LNCAP (cell line): ENCODE measurements around the gene RGPD3.

Experiments used
- TF ChIP-seq, protein P1 (sequence below): fragments of 450-650 bp; IDR thresholded peaks from 2 replicates; pipeline ENCODE4 v1.5.1; 2017; ENCODE audit warnings: mild to moderate bottlenecking

RGPD3 gene

DNA sequence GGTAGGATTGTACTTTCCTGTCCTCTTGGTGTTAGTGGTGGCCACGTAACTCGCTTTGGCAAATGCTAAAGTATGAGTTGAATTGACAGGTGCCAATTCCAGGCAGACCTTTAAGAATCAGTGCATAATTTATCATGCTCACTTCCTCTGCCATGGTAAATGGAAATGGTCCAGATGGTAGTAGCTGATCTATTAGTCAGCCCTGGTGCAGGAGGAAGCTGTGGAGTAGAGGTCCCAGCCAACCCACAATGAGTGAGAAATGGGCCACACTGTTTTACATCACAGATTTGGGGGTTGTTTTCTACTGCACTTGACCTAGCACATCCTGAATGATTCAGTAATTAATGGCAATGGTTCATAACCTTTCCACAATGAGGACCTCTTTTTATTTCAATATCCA lies 104.4 kb downstream of the RGPD3 start:
- TF ChIP-seq, protein P1, sequence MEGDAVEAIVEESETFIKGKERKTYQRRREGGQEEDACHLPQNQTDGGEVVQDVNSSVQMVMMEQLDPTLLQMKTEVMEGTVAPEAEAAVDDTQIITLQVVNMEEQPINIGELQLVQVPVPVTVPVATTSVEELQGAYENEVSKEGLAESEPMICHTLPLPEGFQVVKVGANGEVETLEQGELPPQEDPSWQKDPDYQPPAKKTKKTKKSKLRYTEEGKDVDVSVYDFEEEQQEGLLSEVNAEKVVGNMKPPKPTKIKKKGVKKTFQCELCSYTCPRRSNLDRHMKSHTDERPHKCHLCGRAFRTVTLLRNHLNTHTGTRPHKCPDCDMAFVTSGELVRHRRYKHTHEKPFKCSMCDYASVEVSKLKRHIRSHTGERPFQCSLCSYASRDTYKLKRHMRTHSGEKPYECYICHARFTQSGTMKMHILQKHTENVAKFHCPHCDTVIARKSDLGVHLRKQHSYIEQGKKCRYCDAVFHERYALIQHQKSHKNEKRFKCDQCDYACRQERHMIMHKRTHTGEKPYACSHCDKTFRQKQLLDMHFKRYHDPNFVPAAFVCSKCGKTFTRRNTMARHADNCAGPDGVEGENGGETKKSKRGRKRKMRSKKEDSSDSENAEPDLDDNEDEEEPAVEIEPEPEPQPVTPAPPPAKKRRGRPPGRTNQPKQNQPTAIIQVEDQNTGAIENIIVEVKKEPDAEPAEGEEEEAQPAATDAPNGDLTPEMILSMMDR = no peak

DNA sequence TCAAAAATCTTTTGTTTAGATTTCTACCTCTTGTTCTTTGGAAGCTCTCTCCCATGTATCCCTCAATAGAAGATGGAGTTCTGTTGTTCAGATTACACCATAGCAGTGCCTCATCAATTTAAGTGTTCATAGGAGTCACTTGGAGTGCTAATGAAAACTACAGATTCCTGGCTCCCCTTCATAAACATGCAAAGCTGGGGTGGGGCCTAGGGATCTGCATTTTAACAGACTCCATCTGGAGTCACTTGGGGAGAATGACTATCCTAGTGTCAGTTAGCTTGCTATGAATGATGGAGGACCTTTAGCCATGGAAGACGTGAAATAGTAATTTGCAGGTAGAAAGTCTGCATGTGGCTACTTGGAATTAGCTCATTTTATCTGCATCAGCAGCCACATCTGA lies 105.4 kb downstream of the RGPD3 start:
- TF ChIP-seq, protein P1 = no peak

DNA sequence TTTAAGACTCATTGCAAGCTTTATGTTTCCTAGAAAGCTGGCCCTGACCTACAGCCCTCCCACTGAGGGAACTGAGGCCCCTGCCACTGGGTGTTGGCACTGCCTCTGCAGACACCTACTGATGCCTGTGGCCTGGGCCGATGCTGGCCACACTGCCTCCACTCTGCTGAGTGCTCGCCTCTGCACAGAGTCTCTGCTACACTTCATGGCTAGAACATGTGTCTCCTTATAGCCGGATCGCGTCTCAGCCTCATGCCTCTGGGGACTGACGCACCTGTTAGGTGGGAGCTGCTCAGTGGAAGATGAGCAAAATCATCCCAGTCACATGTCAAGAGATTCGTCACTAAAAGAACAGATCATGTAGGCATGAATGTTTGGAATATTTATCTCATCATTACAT lies 108.7 kb downstream of the RGPD3 start:
- TF ChIP-seq, protein P1 = no peak

DNA sequence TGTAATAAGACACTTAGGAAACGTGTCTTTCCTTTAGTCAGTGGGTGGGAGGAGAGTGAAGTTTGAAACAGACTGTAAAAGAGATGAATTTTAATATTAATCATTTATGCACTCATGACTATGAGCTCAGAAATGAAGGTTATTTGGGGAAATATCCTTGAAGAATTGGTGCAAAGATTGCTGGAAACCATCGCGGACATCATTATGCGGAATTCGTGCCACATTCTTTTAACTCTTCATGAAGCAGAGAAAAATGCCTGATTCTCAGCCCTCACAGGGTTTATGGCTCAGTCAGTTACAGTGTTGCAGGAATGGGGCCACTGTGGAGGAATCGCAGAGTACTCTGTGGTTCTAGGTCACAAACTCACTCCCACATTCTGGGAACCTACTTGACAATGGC lies 109.7 kb downstream of the RGPD3 start:
- TF ChIP-seq, protein P1 = no peak

DNA sequence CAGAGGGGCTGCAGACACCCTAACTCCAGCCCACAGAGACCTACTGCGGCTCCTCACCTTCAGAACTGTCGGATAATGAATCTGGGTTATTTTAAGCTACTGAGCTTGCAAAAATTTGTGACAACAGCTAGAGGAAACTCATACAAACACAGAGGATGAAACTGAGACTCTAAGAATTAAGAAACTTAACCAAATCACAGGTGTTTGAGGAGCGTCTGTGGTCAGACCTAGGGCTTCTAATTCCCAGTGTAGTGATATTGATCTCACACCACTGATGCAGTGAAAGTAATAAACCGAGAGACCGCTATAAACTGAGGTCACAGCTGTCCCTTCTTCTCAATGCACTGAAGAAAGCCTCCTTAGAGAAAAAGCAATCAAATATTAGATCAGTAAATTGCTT lies 110.1 kb downstream of the RGPD3 start:
- TF ChIP-seq, protein P1 = no peak

DNA sequence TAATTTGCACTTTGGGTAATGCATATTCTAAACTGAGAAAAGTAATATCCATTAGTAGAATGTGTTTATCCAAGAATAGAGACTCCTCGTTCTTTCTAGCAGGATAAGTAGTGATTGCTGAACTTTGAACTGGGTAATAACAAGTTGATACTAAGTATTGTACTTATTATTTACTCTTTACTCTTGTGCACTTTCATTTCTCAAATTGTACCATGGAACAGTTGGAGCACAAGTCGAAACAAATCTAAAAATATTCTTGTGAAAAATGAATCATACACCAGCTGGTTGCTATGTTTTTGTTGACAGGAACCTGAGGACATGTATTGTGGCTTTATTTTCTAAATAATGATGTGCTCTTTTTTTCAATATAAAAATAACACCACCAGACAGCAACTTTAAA lies 111.9 kb downstream of the RGPD3 start:
- TF ChIP-seq, protein P1 = no peak

DNA sequence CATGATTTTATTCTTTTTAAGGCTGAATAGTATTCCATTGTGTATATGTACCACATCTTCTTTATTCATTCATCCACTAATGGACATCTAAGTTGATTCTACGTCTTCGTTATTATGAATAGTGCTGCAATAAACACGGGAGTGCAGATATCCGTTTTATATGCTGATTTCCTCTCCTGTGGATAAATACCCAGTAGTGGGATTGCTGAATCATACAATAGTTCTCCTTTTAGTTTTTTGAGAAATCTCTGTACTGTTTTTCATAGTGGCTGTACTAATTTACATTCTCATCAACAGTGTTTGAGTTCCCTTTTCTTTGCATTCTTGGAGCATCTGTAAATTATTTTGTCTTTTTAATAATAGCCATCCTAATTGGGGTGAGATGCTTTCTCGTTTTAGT lies 114.5 kb downstream of the RGPD3 start:
- TF ChIP-seq, protein P1 = no peak

DNA sequence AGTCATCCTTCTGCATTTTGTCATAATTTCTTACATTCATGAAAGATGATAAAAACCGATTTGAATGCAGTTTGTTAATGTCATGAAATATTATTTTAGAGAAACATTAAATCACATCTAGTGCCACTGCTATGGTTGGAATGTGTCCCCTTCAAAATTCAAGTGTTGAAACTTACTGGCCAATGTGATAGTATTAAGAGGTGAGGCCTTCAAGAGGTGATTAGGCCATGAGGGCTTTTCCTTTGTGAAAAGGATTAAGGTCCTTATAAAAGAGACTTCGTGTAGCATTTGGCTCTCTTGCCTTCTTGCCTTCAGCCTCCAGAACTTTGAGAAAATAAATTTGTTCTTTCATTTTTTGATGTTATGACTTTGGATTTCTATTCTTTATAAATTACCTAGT lies 117.2 kb downstream of the RGPD3 start:
- TF ChIP-seq, protein P1 = no peak
